GM21619 (cell line): ENCODE results near the gene PRCC.

Source experiments
- ATAC-seq: cut with Tn5 transposase; IDR thresholded peaks from one replicate; pipeline ENCODE4 v1.9.1; 2021; ENCODE audit not compliant: unreplicated experiment

Gene PRCC

DNA sequence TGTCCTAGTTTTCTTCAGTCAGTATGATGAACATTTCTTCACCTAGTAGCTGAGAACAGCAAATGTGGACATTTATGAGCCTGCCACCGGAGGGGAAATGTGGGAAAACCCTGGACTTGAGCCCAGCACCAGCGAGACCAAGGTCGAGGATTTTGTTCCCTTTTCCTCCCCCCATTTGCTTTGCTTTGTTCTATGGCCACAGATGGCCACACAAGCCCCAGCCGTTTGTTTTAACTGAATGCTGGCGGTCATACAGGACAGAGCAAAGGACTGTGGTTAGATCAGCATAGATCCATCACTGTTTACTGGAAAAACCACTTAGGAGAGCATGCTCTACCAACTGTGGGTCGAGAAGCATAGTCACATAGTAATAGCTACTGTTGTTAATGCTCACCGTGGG, 28.5 kb downstream of the PRCC start:
- no peak for ATAC-seq

DNA sequence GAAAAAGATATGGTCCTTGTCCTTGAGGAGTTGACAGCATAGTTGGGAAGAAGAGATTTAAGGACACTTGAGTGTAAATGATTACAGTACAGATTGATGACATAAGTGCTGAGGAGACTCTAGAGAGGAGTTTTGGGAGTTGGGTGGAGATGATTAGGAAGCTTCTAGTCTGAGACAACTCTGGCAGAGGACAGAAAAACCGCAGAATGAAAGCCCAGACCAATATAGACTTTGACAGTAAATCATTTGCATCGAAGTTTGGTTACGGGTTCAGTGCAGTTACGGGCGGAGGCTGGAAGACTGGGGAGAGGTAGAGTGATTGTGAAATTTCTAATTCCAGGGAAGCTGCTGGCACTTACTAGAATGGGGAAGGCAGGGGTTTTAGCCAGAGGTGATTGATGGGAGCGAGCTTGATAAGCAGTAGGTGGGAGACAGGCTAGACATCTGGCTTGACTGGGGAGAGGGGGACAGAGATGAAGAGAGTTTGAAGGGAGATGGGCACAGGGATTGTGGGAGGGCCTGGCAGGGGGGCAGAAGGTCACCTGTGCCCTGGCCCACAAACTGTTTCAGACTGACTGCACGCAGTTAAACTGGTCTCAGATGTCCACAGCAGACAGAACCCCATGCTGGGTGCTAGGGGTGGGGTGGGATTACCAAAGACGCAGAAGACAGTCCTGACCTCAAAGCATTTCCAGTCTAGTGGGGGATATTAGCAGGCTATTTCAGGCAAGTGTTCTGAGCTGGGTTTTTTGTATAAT, 29.2 kb downstream of the PRCC start:
- ATAC-seq = no peak

DNA sequence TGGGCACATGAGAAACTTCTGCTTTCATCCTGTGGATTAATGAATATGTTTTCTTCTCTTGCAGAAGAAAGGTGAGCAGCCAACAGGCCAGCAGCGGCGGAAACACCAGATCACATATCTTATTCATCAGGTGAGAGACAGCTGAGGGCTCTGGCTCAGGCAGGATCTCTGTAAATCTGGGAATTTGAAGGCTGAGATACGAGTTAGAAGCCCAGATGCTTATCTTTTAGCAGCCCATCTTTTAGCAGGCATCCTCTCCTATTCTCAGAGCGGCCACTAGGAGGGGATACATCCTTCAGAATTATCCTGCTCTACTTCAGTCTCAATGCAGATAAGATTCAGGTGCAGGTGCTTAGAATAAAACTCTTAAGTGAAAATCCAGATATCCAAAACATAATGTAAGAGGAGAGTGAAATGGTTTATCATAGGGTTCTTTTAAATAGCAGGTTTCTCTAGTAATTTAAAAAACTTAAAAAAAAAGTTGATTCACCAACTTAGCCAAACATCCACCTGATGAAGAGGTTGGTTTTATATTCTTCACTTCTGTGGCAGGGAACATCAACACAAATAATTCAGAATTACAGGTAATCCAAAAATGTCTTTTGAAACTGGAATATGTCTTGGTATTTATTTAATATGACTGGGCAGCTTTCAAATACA, 30.0 kb downstream of the PRCC start:
- no peak for ATAC-seq

DNA sequence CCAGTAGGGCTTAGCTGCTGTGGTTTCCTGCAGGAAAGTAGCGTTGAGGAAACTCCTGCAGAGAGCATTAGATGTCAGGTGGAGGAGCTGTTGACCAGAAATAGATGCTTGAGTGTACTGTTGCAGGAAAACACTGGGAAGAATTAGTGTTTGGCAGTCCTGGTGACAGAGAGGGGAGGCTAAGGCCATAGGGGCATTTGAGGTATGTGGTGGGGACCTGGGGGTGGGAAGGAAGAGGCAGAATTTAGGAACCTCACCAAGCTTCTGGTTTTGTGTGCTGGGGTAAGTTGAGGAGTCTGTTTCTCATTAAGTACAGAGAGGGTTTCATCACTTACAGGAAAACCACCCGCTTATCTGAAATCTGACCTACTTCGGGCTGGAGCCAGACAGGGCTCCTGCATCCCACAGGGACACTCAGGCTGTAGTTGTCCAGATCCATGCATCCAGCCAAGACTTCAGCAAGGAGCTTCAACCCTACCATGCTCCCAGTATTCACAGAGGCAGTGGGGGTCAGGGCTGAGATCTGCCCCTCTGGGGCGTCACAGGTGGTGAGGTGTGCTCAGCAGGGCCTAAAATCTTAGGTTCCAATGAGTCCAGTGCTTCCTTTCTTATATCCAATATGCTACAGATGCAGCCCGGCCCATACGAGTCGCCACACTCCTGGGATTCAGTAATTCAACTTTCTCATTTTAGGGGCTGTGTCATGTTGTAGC, 34.2 kb downstream of the PRCC start:
- ATAC-seq = no peak

DNA sequence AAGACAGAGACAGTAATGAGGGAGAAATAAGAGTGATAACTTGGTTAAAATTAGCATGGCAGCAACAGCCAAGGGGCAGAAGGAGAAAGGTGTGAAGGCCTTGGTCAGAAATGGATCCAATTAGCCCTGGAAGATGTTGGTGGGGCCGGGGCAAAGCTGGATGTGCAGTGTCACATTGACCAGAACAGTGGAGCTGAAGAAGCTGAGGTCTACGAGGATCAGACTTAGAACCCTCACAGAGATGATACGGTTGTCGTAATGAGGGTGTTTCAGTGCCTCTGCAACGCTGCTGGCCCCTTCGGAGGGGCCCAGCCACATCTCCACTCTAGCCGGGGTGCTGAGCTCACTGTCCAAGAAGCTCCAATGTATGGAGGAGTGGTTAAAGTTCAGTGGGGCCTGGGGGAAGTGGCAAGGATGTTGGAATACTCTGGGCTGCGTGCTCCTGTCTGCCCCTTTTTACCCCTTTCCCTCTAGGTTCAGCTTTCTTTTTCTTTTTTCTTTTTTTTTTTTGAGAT, 35.1 kb downstream of the PRCC start:
- no peak for ATAC-seq

DNA sequence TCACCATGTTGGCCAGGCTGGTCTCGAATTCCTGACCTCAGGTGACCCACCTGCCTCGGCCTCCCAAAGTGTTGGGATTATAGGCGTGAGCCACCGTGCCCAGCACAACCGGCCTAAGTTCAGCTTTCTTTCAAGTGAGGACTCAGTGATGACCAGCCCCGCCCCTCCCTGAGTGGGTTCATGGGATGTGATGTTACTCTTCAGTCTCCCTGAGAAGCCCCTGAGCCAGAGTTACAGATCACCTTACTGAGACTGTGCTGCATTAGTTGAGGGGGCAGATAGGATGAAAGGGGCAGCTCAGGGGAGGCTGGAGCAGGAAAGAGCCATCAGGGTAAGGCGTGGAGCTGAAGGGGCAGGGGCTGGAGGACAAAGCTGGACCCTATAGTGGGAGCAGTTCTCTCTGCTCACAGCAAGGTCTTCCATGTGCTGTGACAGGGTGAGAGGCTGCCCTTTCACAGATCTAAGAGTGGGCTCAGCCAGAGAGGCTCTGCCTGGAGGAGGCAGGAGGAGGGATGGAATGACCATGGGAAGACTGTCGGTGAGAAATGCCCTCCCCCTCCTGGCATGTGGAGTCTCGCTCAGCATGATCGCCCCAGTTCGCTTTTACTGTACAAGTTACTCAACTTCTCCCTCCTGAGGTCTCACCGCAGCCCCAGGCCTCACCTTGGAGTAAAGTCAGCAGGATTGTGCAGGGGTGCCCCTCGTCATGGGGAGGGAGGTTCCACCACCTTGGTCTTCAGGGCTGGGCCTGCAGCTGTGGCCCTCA, 35.9 kb downstream of the PRCC start:
- no peak for ATAC-seq

DNA sequence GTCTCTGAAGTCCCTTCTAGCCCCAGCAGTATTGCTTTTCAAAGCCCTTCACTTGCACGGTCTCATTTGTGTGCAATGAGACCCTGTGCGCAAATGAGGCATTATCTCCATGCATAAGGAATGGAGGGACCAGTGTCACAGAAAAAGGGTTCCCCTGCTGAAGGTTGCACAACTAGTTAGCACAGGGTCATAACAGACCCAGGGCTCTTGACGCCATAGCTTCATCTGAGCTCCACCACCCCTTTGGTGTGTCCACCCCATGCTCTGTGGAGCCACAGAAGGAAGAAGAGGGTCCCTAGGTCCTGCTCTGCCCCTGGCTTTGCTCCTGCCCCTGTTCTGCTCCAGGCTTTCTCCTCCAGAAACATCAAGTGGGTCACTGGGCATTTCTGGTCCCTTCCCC, 36.7 kb downstream of the PRCC start:
- ATAC-seq = no peak

DNA sequence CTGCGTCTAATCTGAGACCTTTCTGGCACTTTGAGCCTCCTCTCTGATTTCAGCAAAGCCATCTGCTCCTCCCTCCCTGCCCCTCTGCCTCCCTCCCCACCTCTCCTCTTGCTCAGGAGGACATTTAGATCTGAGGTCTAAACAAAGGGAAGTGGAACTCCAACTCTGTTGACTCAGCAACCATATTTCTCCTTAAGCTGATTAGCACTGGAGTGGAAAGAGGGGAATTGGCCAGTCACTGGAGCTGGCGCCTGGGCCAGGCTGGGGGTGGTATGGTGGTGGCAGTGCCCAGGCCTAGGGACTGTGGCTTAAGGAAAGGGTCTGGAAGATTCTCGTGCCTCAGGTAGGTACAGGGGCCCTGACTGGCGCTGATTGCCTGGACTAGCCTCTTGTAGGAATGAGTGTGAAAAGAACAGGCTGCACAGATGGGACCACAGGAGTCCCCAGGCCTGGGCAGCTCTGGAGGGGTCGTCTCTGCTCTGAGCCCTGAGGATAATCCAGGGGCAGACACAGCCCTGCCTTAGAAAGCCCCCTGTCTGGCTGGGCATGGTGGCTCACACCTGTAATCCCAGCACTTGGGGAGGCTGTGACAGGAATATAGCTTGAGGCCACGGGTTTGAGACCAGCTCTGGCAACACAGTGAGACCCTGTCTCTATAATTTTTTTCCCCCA, 37.4 kb downstream of the PRCC start:
- ATAC-seq = no peak

DNA sequence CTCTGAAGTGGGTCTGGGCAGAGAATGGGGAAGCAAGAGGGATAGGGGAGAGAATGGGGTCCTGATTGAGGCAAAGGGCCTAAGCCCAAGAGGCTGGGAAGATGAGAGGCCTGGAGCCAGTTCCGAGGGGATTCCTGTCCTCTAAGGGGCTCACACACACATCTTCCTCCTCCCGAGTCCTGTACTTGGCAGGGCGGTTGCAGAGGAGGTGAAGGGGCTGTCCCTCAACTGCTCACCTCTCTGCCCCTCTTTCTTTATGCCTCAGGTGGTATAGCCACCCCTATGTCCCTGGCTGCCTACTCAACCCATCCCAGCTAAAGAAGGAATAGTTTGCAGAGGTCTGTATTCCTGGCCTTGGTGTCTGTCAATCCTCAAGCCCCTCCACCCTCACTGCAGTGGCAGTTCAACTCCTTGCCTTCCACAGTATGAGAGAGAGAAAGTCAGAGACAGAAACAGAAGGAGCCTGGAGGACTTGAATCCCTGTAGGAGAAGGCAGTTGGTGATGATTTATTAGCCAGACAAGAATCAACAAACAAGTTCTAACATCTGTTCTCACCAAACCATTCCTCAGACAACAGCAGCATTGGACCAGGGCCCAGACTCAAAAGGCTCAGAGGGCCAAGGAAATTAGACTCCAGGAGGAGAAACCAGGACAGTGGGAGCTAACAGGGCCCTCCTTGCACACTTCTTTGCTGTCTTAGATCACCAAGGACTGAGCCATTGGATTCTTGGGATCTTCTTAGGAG, 38.6 kb downstream of the PRCC start:
- ATAC-seq = no peak

DNA sequence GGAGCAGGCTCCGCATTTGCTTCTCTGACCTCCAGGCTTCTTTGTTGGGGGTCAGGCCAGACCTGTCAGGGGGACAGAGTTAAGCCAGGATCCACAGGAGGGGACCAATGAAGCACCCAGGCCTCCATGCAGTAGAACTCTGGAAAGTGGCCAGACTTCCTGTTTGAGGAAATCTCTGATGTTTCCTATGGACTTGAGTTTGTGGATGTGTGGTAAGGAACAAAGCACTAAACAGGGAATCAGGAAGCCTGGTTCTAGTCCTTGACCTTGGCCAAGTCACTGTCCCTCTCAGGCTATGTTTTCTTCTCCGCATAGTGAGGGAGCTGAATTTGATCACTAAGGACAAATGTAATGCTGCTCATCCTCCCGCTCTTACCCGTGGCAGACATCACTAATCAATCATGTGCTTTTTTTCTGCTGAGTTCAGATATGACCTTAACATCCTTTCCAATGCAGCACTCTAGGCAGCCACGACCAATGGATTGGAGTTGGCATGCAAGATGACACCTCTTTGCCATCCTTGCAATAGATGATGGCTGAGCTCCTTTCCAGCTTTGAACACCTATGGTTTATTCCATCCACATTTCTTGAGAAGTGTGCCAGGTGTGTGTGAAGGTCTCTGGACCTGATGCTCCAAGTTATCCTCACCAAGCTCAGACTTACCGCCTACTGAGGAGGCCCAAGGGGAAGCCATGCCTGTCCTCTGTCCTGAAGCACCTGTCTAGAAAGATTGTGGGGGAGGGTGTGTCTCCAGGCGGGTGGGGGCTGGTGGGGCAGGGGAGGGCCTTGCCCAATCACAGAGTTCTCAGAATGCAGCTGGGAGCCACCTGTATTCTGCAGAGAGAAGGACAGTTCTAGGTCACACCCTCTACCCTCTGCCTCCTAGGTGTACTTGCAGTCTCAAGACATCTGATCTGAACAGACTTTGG, 39.4 kb downstream of the PRCC start:
- no peak for ATAC-seq

DNA sequence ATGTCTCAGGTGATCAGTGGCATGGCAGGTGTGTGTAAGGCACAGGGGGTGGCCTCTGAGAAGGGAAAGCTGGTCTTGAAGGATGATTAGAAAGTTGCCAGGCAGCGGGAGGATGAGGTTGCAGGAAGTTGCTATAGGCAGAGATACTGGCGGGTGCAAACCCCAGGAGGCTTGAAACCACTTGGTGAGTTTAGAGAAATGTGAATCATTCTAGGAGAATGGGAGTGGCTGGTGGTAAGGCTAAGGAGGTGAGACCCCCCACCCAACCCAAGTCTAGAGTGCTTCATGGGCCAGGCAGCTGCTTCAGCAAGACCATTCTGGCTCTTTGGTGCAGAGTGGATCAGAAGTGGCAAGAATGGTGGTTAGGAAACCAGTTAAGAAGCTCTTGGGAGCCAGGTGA, 40.3 kb downstream of the PRCC start:
- no peak for ATAC-seq

DNA sequence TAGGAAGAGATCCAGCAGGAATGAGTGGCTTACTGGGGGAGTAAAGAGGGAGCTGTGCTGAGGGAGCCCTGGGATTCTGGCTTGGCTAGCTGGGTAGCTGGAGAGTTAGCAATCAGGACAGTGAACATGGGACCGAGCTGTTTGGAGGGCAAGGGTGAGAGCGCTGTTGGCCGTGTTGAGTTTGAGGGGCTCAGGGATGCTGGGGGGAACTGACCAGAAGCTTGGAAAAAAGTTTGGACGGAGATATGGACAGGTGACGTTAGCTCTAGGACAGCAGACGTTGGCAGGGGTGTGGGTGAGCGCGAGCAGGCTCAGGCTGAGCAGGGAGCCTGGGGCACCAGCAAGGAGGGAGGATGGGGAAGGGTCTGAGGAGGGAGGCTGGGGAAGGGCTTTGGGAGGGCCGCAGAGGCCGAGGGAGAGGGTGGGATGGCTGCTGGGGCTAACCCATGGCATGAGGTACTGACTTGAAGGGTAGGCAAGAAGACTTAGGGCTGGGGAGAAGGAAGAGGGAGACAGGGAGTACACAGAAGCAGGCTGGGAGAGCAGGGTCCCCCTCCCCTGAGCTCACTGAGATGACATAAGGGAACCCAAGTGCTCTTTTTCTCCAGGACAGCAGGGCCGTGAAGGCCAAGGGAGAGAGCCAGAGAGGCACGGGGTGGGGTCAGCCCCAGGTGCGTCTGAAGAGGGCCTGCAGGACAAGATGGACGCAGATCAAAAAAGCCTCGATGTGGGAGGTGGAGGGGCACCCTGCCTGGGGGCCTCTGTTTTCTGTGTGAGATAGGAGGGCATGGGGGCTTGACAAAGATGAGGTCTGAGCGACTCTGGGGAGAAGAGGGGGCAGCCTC, 41.1 kb downstream of the PRCC start:
- ATAC-seq = no peak

DNA sequence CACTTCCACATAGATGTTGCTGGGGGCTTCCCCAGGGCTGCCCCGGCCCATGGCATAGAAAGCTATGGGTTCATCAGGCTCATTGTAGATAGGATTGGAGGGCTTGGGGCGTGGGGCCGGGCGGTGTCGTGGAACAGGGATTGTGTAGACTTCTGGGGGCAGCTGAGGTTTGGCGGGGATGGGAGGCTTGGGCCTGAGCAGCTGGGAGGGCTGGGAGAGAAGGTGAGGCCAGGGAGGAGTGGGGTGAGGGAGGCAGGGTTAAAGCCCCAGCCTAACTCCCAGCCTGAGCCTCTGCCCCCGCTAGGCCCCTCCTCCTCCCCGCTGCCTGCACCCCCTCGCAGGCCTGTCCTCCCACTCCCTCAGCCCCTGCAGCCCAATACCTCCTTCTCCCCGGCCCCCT, 41.9 kb downstream of the PRCC start:
- no peak for ATAC-seq

DNA sequence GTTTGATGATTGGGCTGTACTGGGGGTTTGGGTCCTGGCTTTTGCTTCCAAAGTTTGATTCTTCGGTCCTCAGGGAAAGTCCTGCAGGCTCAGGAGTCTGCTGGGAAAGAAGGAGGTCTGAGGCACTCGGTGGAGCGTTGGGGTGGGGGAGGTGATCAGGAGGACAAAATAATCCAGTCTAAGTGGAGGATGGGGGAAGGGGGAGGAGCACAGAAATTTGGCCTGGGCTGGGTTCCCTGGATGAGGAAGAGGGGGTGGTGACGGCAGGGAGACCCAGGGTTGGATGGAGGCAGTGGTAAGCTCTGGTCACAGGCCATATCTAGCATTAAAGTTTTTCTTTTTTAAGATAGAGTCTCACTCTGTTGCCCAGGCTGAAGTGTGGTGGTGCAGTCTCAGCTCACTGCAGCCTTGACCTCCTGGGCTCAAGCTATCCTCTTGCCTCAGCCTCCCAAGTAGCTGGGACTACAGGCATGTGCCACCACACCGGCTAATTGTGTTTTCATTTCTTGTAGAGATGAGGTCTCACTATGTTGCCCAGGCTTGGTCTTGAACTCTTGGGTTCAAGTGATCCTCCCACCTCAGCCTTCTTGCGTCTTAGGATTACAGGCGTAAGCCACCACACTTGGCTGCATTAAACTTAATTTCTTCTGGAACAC, 42.5 kb downstream of the PRCC start:
- no peak for ATAC-seq

DNA sequence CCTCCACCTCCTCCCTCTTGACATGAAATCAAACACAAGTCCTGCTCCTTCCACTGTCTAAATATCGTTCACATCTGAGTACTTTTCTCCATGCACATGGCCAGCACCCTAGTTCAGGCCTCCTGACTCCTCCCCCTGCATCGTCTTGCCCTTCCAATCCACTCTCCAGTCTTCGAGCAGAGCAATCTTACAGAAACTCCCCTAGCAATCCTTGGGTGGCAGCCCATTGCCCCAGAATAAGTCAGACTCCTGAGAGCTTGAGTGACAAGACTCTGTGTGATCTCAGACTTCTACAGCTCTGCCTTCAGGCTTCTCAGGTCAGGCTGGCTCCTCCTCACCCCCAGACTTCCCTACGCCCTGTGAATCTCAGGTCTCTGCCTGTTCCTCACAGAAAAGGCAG, 43.8 kb downstream of the PRCC start:
- ATAC-seq = no peak

DNA sequence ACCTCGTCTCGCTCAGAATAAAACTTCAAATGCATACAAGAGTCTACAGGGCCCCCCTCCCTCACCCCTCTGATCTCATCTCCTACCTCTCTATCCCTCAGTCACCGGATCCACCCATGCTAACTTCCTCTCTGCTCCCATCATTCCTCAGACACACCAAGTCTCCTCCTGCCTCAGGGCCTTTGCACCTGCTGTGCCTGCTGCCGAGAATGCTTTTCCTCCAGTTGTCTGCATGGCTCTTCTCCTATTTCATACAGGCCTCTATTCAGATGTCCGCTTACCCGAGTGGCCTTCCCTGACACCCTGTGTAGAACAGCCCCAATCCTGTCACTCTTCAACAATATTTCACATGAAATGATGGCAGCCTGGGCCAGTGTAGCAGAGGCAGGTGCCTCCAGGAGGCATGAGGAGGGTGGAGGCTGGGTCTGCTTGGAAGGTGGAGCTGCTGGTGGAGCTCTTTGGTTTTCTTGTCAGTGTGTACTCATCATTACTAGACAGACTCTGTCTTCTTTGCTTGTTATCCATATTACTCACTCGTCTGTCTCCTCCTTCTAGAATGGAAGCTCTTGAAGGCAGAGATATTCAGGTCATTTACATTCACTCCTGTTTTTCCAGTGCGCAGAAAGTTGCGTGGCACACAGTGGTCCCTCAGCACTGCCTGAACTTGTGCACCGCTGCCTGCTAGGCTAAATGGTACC, 45.1 kb downstream of the PRCC start:
- no peak for ATAC-seq

DNA sequence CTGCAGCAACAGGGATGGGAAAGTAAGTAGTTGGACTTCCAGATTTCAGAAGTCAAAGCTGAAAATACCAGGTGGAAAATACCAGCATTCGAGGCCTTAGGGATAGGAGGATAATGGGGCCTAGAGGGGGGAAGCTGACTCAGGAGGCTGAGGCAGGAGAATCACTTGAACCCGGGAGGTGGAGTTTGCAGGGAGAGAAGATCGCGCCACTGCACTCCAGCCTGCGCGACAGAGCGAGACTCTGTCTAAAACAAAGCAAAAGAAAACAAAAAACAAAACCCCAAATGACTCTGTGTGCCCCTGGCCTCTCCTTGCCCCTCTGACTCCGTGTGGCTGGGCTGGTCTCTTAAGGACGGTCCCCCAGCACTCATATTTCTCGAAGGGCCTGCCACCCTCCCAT, 46.0 kb downstream of the PRCC start:
- no peak for ATAC-seq
